Stimulated activated CD4-positive, alpha-beta T cell treated with anti-CD3 and anti-CD28 coated beads, Interleukin-12 subunit alpha, Interleukin-12 subunit beta, amount 100 ng/mL, for 24 hours (primary cell): Measurements from ENCODE around the gene DPAGT1.

Source experiments
- DNase-seq, 2 experiments: peaks; one replicate each; pipeline ENCODE4 v3.0.0-alpha.2; 2020; ENCODE audit warnings: low read depth in 2 of 2

The DPAGT1 gene

GRCh38 chr11:119057000-119057769 lies 44.5 kb downstream of the DPAGT1 start, which contains the start of gene HYOU1:
Gene HYOU1 (minus strand): TSS chr11:119057205. CDS start chr11:119056160, 1,045 bp downstream.
- peak; percentile 96 to 99 for DNase-seq

GRCh38 chr11:119056421-119056999 lies 45.1 kb downstream of the DPAGT1 start:
- peak in 1 of 2 experiments; percentile 32 for DNase-seq

- no peak for DNase-seq
These were observed 45.8 kb downstream of the DPAGT1 start for GRCh38 chr11:119055901-119056300.

- no peak for DNase-seq
These were observed 47.2 kb downstream of the DPAGT1 start for GRCh38 chr11:119054418-119054817.

GRCh38 chr11:119052163-119052814 lies 49.4 kb downstream of the DPAGT1 start:
- DNase-seq: no peak

- DNase-seq: no peak
These were observed 50.1 kb downstream of the DPAGT1 start for GRCh38 chr11:119051440-119052162.

- DNase-seq: no peak
These were observed 52.6 kb downstream of the DPAGT1 start for GRCh38 chr11:119049081-119049480.

- no peak for DNase-seq
These were observed 53.0 kb downstream of the DPAGT1 start for GRCh38 chr11:119048644-119049043.

- DNase-seq: no peak
These were observed 54.4 kb downstream of the DPAGT1 start for GRCh38 chr11:119047205-119047604.
